Measurements from ENCODE around the gene MATN4.

GRCh38 chr20:45329497-45330319 lies 21.6 kb upstream of the MATN4 start:
- TF ChIP-seq, protein P1, sequence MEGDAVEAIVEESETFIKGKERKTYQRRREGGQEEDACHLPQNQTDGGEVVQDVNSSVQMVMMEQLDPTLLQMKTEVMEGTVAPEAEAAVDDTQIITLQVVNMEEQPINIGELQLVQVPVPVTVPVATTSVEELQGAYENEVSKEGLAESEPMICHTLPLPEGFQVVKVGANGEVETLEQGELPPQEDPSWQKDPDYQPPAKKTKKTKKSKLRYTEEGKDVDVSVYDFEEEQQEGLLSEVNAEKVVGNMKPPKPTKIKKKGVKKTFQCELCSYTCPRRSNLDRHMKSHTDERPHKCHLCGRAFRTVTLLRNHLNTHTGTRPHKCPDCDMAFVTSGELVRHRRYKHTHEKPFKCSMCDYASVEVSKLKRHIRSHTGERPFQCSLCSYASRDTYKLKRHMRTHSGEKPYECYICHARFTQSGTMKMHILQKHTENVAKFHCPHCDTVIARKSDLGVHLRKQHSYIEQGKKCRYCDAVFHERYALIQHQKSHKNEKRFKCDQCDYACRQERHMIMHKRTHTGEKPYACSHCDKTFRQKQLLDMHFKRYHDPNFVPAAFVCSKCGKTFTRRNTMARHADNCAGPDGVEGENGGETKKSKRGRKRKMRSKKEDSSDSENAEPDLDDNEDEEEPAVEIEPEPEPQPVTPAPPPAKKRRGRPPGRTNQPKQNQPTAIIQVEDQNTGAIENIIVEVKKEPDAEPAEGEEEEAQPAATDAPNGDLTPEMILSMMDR (IDR thresholded peaks at IDR 0.05 in 2 of 3, conservative IDR thresholded peaks at IDR 0.05 in 1 of 3; ENCODE audit: borderline replicate concordance in 1 of 3, insufficient read depth in 1 of 3, low read depth in 2 of 3, low read length in 2 of 3): 0 out of 6 replicates have a peak, but pooled peaks of 1 of the 3 experiments have one; percentile 10
- no peak for TF ChIP-seq EGR1 (IDR thresholded peaks at IDR 0.05; ENCODE audit: low read depth)
- no peak for TF ChIP-seq EZH2 (IDR thresholded peaks at IDR 0.05)
- no peak for TF ChIP-seq ELF1 (IDR thresholded peaks at IDR 0.05; ENCODE audit: borderline replicate concordance, low read depth)
- TF ChIP-seq, protein P2, sequence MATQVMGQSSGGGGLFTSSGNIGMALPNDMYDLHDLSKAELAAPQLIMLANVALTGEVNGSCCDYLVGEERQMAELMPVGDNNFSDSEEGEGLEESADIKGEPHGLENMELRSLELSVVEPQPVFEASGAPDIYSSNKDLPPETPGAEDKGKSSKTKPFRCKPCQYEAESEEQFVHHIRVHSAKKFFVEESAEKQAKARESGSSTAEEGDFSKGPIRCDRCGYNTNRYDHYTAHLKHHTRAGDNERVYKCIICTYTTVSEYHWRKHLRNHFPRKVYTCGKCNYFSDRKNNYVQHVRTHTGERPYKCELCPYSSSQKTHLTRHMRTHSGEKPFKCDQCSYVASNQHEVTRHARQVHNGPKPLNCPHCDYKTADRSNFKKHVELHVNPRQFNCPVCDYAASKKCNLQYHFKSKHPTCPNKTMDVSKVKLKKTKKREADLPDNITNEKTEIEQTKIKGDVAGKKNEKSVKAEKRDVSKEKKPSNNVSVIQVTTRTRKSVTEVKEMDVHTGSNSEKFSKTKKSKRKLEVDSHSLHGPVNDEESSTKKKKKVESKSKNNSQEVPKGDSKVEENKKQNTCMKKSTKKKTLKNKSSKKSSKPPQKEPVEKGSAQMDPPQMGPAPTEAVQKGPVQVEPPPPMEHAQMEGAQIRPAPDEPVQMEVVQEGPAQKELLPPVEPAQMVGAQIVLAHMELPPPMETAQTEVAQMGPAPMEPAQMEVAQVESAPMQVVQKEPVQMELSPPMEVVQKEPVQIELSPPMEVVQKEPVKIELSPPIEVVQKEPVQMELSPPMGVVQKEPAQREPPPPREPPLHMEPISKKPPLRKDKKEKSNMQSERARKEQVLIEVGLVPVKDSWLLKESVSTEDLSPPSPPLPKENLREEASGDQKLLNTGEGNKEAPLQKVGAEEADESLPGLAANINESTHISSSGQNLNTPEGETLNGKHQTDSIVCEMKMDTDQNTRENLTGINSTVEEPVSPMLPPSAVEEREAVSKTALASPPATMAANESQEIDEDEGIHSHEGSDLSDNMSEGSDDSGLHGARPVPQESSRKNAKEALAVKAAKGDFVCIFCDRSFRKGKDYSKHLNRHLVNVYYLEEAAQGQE (IDR thresholded peaks at IDR 0.05; ENCODE audit: low read depth): no peak
- TF ChIP-seq POLR2A (IDR thresholded peaks at IDR 0.05; ENCODE audit: borderline replicate concordance, extremely low read depth, insufficient read depth, insufficient read length): no peak
- TF ChIP-seq ZNF274 (IDR thresholded peaks at IDR 0.05; ENCODE audit: low read depth, low read length): no peak
- TF ChIP-seq POLR2AphosphoS5 (IDR thresholded peaks at IDR 0.05; ENCODE audit: low read depth, low read length): no peak
- TF ChIP-seq RAD21 (IDR thresholded peaks at IDR 0.05; ENCODE audit: low read depth): no peak
- no peak for TF ChIP-seq JUND (IDR thresholded peaks at IDR 0.05)
- TF ChIP-seq, protein P3, sequence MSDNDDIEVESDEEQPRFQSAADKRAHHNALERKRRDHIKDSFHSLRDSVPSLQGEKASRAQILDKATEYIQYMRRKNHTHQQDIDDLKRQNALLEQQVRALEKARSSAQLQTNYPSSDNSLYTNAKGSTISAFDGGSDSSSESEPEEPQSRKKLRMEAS (IDR thresholded peaks at IDR 0.05): no peak
- no peak for TF ChIP-seq EZH2phosphoT487 (IDR thresholded peaks at IDR 0.05; ENCODE audit: borderline replicate concordance)
- TF ChIP-seq TCF7L2 (IDR thresholded peaks at IDR 0.05; ENCODE audit: borderline replicate concordance, extremely low read depth, insufficient read depth, insufficient read length): no peak
